Panc1 (cell line): Measurements from ENCODE around the gene CLDN16.

ENCODE experiments used
- CTCF ChIP-seq: fragments of 450-650 bp; IDR thresholded peaks from 2 replicates; pipeline ENCODE4 v1.5.1; 2017; ENCODE audit warnings: mild to moderate bottlenecking
- POLR2AphosphoS5 ChIP-seq: IDR thresholded peaks from 2 replicates; pipeline ENCODE4 v1.6.1; 2012; ENCODE audit warnings: mild to moderate bottlenecking, low read depth, low read length, moderate library complexity
- SIN3A ChIP-seq: IDR thresholded peaks from 2 replicates; pipeline ENCODE4 v1.6.1; 2012; ENCODE audit warnings: low read depth, mild to moderate bottlenecking, low read length, moderate library complexity, borderline replicate concordance; ENCODE audit not compliant: insufficient read depth
- TF ChIP-seq, protein P1 (sequence below), 2 experiments: IDR thresholded peaks; 2 replicates each; pipeline ENCODE4 v1.6.1; 2011 to 2012; ENCODE audit warnings: low read depth in 2 of 2, control low read depth in 1 of 2, low read length in 1 of 2, mild to moderate bottlenecking in 1 of 2, moderate library complexity in 1 of 2; ENCODE audit not compliant: insufficient read depth in 1 of 2

DNA sequence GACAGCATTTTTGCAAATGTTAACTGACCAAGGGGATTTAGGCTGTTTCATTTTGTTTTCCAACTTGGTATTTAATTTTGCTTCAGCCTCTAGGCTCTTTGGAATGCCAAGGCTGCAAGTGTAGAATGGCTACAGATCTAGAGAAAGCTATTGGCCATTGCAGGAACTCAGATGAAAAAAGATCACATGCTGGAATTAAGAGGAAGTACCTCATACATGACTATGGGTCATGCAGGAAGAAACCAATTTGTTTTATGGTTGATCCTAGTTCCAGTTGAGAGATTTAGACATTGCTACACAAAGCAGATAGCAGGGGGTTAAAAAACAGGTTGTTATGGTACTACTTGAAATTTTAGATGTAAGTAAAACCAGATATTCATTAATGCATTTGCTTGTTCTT lies 12.7 kb upstream of the CLDN16 start:
- TF ChIP-seq CTCF (no peak), POLR2AphosphoS5 (no peak), SIN3A (no peak)
- TF ChIP-seq, protein P1, sequence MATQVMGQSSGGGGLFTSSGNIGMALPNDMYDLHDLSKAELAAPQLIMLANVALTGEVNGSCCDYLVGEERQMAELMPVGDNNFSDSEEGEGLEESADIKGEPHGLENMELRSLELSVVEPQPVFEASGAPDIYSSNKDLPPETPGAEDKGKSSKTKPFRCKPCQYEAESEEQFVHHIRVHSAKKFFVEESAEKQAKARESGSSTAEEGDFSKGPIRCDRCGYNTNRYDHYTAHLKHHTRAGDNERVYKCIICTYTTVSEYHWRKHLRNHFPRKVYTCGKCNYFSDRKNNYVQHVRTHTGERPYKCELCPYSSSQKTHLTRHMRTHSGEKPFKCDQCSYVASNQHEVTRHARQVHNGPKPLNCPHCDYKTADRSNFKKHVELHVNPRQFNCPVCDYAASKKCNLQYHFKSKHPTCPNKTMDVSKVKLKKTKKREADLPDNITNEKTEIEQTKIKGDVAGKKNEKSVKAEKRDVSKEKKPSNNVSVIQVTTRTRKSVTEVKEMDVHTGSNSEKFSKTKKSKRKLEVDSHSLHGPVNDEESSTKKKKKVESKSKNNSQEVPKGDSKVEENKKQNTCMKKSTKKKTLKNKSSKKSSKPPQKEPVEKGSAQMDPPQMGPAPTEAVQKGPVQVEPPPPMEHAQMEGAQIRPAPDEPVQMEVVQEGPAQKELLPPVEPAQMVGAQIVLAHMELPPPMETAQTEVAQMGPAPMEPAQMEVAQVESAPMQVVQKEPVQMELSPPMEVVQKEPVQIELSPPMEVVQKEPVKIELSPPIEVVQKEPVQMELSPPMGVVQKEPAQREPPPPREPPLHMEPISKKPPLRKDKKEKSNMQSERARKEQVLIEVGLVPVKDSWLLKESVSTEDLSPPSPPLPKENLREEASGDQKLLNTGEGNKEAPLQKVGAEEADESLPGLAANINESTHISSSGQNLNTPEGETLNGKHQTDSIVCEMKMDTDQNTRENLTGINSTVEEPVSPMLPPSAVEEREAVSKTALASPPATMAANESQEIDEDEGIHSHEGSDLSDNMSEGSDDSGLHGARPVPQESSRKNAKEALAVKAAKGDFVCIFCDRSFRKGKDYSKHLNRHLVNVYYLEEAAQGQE (IDR thresholded peaks at IDR 0.05; ENCODE audit: insufficient read depth in 1 of 2, low read depth in 2 of 2, low read length in 1 of 2), result no peak
